A549 (cell line): Measurements from ENCODE around the gene NBL1.

ENCODE experiments used
- BHLHE40 ChIP-seq: IDR thresholded peaks from 2 replicates; pipeline ENCODE4 v1.6.1; 2012; ENCODE audit warnings: low read depth, low read length, inconsistent platforms
- JUN ChIP-seq, 2 experiments: fragments of >200 bp; sonication (Bioruptor Twin); formaldehyde crosslinking; IDR thresholded peaks; 2 replicates in 1 of 2; 3 replicates in 1 of 2; pipeline ENCODE4 v1.6.1; 2016 to 2017
- NPAS2 ChIP-seq: fragments of 250-450 bp; sonication (Bioruptor Pico); IDR thresholded peaks from 2 replicates; pipeline ENCODE4 v1.8.0; 2022; ENCODE audit warnings: mild to moderate bottlenecking, moderate library complexity, borderline replicate concordance
- POLR2A ChIP-seq: IDR thresholded peaks from 2 replicates; pipeline ENCODE4 v1.6.1; 2012; ENCODE audit warnings: mild to moderate bottlenecking, low read length
- RFX5 ChIP-seq: fragments of 450-650 bp; IDR thresholded peaks from 2 replicates; pipeline ENCODE4 v1.7.1; 2014; ENCODE audit warnings: antibody characterized with exemption, mild to moderate bottlenecking, moderate library complexity
- TF ChIP-seq, protein P1 (sequence below): fragments of >200 bp; sonication (Bioruptor Twin); formaldehyde crosslinking; IDR thresholded peaks from 3 replicates; pipeline ENCODE4 v1.5.1; 2016
- TF ChIP-seq, protein P2 (sequence below): fragments of 200-600 bp; sonication (generic); IDR thresholded peaks from 2 replicates; pipeline ENCODE4 v1.6.1; 2016; ENCODE audit warnings: antibody characterized with exemption, mild to moderate bottlenecking, moderate library complexity

DNA sequence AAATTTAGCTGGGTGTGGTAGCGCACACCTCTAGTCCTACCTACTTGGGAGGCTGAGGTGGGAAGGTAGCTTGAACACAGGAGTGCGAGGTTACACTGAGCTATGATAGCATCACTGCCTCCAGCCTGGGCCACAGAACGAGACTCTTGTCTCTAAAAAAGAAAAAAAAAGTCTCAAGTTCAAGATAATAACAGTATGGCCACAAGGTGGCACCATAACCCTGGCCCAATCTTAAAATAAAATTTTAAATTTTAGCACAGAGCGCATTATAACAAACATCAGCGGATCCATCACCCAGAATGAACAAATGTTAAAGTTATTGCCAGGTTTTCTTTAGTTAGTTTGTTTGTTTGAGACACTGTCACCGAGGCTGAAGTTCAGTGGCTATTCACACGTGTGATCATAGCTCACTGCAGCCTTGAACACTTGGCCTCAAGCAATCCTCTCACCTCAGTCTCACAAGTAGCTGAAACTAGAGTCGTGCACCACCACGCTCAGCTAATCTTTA, 17.7 kb downstream of the NBL1 start:
- TF ChIP-seq BHLHE40, result no peak
- TF ChIP-seq, protein P1, sequence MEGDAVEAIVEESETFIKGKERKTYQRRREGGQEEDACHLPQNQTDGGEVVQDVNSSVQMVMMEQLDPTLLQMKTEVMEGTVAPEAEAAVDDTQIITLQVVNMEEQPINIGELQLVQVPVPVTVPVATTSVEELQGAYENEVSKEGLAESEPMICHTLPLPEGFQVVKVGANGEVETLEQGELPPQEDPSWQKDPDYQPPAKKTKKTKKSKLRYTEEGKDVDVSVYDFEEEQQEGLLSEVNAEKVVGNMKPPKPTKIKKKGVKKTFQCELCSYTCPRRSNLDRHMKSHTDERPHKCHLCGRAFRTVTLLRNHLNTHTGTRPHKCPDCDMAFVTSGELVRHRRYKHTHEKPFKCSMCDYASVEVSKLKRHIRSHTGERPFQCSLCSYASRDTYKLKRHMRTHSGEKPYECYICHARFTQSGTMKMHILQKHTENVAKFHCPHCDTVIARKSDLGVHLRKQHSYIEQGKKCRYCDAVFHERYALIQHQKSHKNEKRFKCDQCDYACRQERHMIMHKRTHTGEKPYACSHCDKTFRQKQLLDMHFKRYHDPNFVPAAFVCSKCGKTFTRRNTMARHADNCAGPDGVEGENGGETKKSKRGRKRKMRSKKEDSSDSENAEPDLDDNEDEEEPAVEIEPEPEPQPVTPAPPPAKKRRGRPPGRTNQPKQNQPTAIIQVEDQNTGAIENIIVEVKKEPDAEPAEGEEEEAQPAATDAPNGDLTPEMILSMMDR, result peak; percentile 76
- no peak for TF ChIP-seq RFX5
- TF ChIP-seq JUN (IDR thresholded peaks at IDR 0.05), result no peak
- TF ChIP-seq NPAS2 (CRISPR knock-in tag), result no peak
- TF ChIP-seq POLR2A, result no peak
- TF ChIP-seq, protein P2, sequence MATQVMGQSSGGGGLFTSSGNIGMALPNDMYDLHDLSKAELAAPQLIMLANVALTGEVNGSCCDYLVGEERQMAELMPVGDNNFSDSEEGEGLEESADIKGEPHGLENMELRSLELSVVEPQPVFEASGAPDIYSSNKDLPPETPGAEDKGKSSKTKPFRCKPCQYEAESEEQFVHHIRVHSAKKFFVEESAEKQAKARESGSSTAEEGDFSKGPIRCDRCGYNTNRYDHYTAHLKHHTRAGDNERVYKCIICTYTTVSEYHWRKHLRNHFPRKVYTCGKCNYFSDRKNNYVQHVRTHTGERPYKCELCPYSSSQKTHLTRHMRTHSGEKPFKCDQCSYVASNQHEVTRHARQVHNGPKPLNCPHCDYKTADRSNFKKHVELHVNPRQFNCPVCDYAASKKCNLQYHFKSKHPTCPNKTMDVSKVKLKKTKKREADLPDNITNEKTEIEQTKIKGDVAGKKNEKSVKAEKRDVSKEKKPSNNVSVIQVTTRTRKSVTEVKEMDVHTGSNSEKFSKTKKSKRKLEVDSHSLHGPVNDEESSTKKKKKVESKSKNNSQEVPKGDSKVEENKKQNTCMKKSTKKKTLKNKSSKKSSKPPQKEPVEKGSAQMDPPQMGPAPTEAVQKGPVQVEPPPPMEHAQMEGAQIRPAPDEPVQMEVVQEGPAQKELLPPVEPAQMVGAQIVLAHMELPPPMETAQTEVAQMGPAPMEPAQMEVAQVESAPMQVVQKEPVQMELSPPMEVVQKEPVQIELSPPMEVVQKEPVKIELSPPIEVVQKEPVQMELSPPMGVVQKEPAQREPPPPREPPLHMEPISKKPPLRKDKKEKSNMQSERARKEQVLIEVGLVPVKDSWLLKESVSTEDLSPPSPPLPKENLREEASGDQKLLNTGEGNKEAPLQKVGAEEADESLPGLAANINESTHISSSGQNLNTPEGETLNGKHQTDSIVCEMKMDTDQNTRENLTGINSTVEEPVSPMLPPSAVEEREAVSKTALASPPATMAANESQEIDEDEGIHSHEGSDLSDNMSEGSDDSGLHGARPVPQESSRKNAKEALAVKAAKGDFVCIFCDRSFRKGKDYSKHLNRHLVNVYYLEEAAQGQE, result no peak
